ENCODE results near the gene COASY.
A peak's percentile ranks its signal among the peaks of the same experiment; 100 is the strongest.
"Not testable (repeated sequence)": the region's sequence is repeated elsewhere in the genome, so short reads cannot be mapped to it uniquely, and the experiment has no call there.

The COASY gene

DNA sequence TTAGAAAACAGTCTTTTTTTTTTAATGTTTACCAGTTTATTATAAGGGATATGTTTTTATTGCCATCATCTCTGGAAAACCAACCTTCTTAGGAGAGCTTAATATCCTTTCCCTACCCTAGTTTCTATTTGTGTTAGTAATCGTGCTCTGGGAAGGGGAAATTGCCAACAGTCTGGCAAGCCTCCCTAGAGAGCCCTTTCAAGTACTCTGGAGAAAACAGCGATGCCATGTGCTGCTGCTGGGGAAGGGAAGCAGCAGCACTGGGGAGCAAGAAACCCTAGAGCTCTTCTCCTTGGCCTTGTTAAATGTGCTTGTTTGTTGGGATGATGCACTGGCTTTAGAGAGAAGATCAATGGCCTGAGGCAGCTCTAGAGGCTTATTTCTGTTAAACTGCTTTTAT, 37.0 kb downstream of the COASY start:
- H3K4me3 Mint-ChIP-seq, result no peak overlapping the region
- peaks cover 89% of the 10 kb centered on the region for H3K36me3 Mint-ChIP-seq
- peak overlapping the region; percentile 40 for H3K27ac Mint-ChIP-seq
- H3K9me3 Mint-ChIP-seq, result no peaks in the 10 kb centered on the region
- ATAC-seq, result no peak
- no peak for DNase-seq (ENCODE audit: low spot score in 2 of 2)
- peaks cover 20% of the 10 kb centered on the region for H3K4me1 Mint-ChIP-seq

DNA sequence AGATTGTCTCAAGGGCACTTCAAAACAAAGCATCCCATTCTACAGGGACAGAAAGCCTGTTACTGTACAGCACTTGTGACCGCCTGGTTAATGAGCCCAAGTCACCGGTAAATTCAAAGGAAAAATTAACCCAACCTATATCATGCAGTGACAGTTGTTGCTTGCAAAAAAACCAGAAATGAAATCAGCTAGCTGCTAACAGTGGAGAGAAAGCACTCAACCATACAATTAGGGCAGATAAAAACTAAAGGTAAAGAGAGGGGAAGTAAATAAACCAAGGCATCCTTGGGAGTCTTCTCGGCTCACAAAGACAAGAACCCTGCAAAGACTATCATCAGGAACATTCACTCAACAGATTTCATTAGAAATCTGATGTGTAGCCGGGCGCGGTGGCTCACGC, 41.4 kb downstream of the COASY start:
- Mint-ChIP-seq H3K4me3 (no peak overlapping the region), H3K27ac (no peak overlapping the region), H3K36me3 (peaks cover 70% of the 10 kb centered on the region), H3K4me1 (peaks cover 57% of the 10 kb centered on the region), H3K9me3 (no peaks in the 10 kb centered on the region)
- no peak for DNase-seq (ENCODE audit: low spot score in 2 of 2)
- no peak for ATAC-seq

DNA sequence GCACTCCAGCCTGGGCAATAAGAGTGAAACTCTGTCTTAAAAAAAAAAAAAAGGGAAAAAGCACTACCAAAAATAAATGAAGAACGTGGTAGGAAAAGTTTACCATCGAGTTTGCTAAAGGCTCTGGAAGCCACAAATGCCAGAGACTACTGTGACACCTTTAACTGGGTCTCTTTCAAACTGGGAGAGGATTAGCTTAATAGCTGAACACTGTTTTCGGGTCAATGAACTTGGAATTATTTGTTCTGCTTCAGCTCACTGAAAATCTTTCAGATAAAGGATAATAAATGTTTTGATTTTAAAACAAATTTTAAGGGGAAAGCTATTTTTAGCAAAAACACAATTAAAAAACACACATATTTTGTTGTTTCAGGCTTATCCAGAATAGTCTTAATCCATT, 45.8 kb downstream of the COASY start:
- Mint-ChIP-seq H3K4me3 (peak overlapping the region; percentile 95), H3K9me3 (no peaks in the 10 kb centered on the region), H3K36me3 (peaks cover 62% of the 10 kb centered on the region)

DNA sequence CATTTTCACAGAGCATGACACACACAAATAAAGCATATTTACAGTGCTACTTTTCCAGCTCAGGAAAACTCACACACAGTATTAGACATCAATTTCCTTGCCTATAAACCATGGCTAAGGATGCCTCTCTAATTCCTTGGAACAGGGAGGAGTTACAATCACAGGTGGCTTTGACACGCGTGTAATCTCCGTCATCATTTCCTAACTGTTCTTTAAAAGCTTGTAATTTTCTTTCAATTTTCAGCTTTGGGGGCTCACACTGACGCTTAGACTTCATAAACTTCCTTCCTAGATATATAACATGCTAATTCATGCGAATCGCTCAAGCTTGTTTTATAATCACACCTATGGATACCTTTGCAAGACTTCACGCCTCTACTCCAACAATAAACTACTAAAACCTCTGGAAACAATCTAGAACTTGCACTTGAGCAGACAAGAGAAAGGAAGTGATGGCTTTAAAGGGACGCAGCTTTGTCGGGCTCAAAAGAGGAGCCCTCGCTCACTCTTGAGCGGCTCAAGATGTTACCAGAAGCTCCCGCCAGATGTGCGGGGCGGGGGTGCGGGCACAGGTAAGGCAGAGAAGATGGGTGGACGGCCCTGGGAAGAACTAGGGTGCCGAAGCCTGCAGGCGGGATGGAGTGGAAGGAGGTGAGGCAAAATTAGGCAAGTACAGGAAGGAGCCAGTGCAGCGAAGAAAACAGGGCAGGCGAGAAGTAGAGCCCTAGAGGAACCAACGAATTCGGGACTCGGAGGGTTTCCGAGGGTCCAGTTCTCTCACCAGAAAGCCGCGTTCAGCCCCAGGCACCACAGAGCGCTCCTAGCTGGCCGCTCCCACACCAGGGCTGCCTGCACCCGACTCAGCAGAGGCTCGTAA, 46.6 kb downstream of the COASY start:
- Mint-ChIP-seq H3K9me3 (no peaks in the 10 kb centered on the region), H3K4me1 (peaks cover 45% of the 10 kb centered on the region), H3K4me3 (peak overlapping the region; percentile 95), H3K27ac (peak overlapping the region; percentile 97), H3K36me3 (peaks cover 62% of the 10 kb centered on the region)
- DNase-seq (ENCODE audit: low spot score in 2 of 2) (peak in 1 of 2 donors; percentile 70), ATAC-seq (peak; percentile 73)

More for the DNA sequence above, 45.8 kb downstream of the COASY start:
- DNase-seq (ENCODE audit: low spot score in 2 of 2) (no peak), ATAC-seq (no peak)
- peak overlapping the region; percentile 97 for H3K27ac Mint-ChIP-seq
- H3K4me1 Mint-ChIP-seq, result peaks cover 52% of the 10 kb centered on the region

DNA sequence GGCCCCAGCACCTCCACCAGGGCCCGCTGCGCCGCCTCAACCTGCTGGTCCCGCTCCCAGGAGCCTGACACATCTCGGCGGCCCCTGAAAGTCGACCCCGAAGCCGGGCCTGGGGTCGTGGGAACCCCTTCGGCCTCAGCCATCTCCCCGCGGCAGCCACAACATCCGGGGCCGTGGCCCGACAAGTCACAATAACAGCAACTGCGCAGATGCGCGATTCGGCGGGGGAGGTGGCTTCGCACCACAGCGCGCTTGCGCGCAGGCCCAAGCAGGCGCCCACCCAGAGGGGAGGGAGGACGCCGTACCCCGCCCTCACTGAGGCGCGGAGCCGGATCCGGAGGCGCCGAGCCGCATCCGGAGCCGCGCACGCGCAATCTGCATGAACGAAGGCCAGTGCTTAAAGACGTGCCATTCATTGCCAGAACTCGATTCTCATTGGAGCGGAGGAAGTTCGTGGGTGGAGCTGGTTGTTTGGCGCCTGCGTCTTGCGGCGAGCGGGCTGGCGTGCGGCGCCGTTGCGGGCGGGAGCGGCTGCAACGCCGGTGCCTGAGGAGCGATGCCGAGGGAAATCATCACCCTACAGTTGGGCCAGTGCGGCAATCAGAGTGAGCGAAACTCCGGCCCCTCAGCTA, 47.4 kb downstream of the COASY start, which contains the start of the genes RETREG3 and TUBG1:
TSS of gene RETREG3 (minus strand) at position 193 of the 632 bp plus-strand sequence. CDS start at position 143, 50 bp downstream.
TSS of gene TUBG1 (plus strand) at position 502 of the 632 bp plus-strand sequence. CDS start at position 557, 55 bp downstream.
- Mint-ChIP-seq H3K9me3 (no peaks in the 10 kb centered on the region), H3K27ac (peak within 1 kb of the TSS; percentile 97), H3K4me3 (peak within 1 kb of the TSS; percentile 95), H3K4me1 (peaks cover 41% of the 10 kb centered on the region), H3K36me3 (peaks cover 62% of the 10 kb centered on the region)
- peak; percentile 93 for ATAC-seq
- DNase-seq (ENCODE audit: low spot score in 2 of 2), result peak; percentile 99

DNA sequence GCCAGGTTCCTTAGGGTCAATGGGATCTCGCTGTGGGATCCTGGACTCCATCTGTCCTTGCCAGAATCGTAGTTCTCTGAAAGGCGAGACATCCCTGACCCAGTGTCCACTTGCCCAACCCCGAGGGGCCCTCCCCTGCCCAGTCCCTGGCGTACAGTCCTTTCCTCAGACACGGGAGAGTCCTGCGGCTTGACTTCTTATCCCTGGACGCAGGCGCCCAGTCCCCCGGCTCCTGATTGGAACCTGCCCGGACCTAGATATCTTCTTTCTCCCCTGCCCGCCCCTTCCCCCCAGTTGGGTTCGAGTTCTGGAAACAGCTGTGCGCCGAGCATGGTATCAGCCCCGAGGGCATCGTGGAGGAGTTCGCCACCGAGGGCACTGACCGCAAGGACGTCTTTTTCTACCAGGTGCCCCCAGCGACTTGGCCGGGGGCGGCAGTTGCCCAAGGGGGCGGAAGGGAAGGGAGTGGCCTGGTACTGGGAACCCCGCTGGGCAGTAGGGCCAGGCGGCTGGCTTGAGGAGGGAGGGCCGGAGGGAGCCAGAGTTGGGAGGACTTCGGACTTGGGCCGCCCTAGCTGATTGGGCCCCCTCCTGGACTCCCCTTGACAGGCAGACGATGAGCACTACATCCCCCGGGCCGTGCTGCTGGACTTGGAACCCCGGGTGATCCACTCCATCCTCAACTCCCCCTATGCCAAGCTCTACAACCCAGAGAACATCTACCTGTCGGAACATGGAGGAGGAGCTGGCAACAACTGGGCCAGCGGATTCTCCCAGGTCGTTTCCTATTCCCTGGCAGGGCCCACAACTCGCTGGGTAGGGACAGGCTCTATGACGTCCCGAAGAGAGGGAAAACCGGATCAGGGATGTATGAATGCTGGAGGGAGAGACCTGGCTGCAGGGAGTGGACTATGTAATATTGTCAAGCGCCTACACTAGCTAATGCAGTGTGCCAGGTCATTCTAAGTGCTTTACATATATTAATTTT, 48.2 kb downstream of the COASY start:
- peak in 1 of 2 donors; percentile 16 for DNase-seq (ENCODE audit: low spot score in 2 of 2)
- not testable (repeated sequence) for H3K9me3 Mint-ChIP-seq, ATAC-seq
- peaks cover 33% of the 10 kb centered on the region for H3K4me1 Mint-ChIP-seq
- H3K27ac Mint-ChIP-seq, result peak overlapping the region; percentile 97
- H3K36me3 Mint-ChIP-seq, result peaks cover 62% of the 10 kb centered on the region
- H3K4me3 Mint-ChIP-seq, result peak overlapping the region; percentile 95

DNA sequence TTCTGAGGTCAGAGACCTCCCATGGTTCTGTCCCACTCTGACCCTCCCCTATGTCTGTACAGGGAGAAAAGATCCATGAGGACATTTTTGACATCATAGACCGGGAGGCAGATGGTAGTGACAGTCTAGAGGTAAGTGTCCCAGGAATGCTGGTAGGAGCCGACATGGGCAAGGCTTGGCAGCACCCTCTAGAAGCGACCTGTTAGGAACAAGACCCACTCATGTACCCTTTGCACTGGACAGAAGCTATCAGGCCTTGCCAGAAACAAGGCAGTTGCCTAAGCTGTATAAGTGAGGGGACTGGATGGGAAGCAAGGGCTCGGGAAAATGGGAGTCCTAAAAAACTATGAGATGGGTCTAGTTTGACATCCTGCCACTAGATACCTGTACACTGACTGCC, 50.1 kb downstream of the COASY start:
- Mint-ChIP-seq H3K4me1 (peaks cover 14% of the 10 kb centered on the region), H3K9me3 (no peaks in the 10 kb centered on the region), H3K36me3 (peaks cover 60% of the 10 kb centered on the region), H3K4me3 (no peak overlapping the region), H3K27ac (no peak overlapping the region)
- DNase-seq (ENCODE audit: low spot score in 2 of 2) (no peak), ATAC-seq (no peak)

DNA sequence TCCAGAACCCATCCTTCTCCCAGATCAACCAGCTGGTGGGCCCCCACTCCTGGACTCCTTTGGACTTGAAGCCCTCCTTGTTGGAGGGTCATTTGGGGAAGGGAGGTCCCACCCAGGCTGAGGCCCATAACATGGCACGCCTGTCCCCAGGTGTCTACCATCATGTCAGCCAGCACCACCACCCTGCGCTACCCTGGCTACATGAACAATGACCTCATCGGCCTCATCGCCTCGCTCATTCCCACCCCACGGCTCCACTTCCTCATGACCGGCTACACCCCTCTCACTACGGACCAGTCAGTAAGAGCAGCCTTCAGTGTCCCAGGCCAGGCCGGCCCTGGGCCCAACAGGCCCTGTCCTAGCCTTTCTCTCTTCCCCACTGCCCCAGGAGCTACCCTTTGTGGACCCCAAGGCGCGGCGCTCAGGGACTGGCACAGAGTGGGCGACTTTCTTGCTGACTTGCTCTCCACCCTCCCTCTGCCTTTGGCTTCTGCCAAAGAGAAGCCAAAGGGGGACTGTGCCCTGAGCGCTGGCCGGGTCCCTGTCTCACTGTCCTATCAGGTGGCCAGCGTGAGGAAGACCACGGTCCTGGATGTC, 51.8 kb downstream of the COASY start:
- Mint-ChIP-seq H3K9me3 (no peaks in the 10 kb centered on the region), H3K4me1 (peaks cover 9% of the 10 kb centered on the region), H3K4me3 (no peak overlapping the region), H3K36me3 (peaks cover 56% of the 10 kb centered on the region), H3K27ac (no peak overlapping the region)
- ATAC-seq (no peak), DNase-seq (ENCODE audit: low spot score in 2 of 2) (no peak)

Measured in stimulated activated effector memory CD8-positive, alpha-beta T cell treated with anti-CD3 and anti-CD28 coated beads, Interleukin-12 subunit alpha, Interleukin-12 subunit beta, amount 100 ng/mL, for 72 hours (primary cell).